ENCODE results near the gene TTBK1. TPM values are rescaled to one million over a fixed set of nuclear protein-coding genes. Genes with fewer than 3 reads are reported as not detected.

The TTBK1 gene
- total RNA-seq, 1 donor from 2014 or later, result 1.7 TPM

DNA sequence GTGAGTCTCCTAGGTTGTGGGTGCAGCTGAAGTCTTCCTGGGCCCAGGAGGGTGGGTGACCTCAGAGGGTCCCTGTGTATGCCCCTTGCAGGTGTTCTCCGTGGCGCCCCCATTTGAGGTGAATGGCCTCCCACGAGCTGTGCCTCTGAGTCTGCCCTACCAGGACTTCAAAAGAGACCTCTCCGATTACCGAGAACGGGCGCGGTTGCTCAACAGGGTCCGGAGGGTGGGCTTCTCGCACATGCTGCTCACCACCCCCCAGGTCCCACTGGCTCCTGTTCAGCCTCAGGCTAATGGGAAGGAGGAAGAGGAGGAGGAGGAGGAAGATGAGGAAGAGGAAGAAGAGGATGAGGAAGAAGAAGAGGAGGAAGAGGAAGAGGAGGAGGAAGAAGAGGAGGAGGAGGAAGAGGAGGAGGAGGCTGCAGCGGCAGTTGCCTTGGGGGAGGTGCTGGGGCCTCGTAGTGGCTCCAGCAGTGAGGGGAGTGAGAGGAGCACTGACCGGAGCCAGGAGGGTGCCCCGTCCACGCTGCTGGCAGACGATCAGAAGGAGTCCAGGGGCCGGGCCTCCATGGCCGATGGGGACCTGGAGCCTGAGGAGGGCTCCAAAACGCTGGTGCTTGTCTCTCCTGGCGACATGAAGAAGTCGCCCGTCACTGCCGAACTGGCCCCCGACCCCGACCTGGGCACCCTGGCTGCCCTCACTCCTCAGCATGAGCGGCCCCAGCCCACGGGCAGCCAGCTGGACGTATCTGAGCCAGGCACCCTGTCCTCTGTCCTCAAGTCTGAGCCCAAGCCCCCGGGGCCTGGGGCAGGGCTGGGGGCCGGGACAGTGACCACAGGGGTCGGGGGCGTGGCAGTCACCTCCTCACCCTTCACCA is 39.6 kb downstream of the TTBK1 start:
- Histone ChIP-seq H3K4me1 (peaks cover 12% of the 10 kb centered on the region), H3K4me2 (no peak overlapping the region), H3K9me3 (ENCODE audit: low read depth) (no peaks in the 10 kb centered on the region), H3F3A (ENCODE audit: low read depth) (peaks cover 8% of the 10 kb centered on the region), H4K20me1 (ENCODE audit: low read depth) (no peaks in the 10 kb centered on the region), H3K9ac (no peak overlapping the region), H2AFZ (replicated peaks) (no peak overlapping the region), H3K27ac (no peak overlapping the region), H3K79me2 (ENCODE audit: low read depth) (no peaks in the 10 kb centered on the region), H3K4me3 (no peak overlapping the region), H3K36me3 (no peaks in the 10 kb centered on the region), H3K27me3 (peaks cover 24% of the 10 kb centered on the region)
- Mint-ChIP-seq H3K36me3 (peaks cover 2% of the 10 kb centered on the region), H3K27me3 (ENCODE audit: insufficient read depth, low read depth) (peaks cover 11% of the 10 kb centered on the region), H3K4me1 (peaks cover 23% of the 10 kb centered on the region), H3K9me3 (no peaks in the 10 kb centered on the region), H3K27ac (no peak overlapping the region), H3K4me3 (no peak overlapping the region)
- DNase-seq (ENCODE audit: low spot score), result no peak
- TF ChIP-seq, protein P1, sequence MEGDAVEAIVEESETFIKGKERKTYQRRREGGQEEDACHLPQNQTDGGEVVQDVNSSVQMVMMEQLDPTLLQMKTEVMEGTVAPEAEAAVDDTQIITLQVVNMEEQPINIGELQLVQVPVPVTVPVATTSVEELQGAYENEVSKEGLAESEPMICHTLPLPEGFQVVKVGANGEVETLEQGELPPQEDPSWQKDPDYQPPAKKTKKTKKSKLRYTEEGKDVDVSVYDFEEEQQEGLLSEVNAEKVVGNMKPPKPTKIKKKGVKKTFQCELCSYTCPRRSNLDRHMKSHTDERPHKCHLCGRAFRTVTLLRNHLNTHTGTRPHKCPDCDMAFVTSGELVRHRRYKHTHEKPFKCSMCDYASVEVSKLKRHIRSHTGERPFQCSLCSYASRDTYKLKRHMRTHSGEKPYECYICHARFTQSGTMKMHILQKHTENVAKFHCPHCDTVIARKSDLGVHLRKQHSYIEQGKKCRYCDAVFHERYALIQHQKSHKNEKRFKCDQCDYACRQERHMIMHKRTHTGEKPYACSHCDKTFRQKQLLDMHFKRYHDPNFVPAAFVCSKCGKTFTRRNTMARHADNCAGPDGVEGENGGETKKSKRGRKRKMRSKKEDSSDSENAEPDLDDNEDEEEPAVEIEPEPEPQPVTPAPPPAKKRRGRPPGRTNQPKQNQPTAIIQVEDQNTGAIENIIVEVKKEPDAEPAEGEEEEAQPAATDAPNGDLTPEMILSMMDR (IDR thresholded peaks at IDR 0.05), result no peak
- TF ChIP-seq EZH2 (IDR thresholded peaks at IDR 0.05) (no peak), EZH2phosphoT487 (IDR thresholded peaks at IDR 0.05) (no peak)

DNA sequence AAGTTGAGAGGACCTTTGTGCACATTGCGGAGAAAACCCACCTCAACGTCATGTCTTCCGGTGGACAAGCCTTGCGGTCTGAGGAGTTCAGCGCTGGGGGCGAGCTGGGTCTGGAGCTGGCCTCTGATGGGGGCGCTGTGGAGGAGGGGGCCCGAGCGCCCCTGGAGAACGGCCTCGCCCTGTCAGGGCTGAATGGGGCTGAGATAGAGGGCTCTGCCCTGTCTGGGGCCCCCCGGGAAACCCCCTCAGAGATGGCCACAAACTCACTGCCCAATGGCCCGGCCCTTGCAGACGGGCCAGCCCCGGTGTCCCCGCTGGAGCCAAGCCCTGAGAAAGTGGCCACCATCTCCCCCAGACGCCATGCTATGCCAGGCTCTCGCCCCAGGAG is 40.2 kb downstream of the TTBK1 start:
- Histone ChIP-seq H3K4me1 (peaks cover 5% of the 10 kb centered on the region), H3K27me3 (peaks cover 24% of the 10 kb centered on the region), H3K79me2 (ENCODE audit: low read depth) (no peaks in the 10 kb centered on the region), H3K36me3 (no peaks in the 10 kb centered on the region), H3F3A (ENCODE audit: low read depth) (peaks cover 2% of the 10 kb centered on the region), H2AFZ (replicated peaks) (no peak overlapping the region), H3K9me3 (ENCODE audit: low read depth) (no peaks in the 10 kb centered on the region), H4K20me1 (ENCODE audit: low read depth) (no peaks in the 10 kb centered on the region), H3K4me3 (no peak overlapping the region), H3K9ac (no peak overlapping the region), H3K4me2 (no peak overlapping the region), H3K27ac (no peak overlapping the region)
- no peak overlapping the region for H3K4me3 Mint-ChIP-seq
- peaks cover 16% of the 10 kb centered on the region for H3K4me1 Mint-ChIP-seq
- H3K27ac Mint-ChIP-seq, result no peak overlapping the region
- TF ChIP-seq, protein P1 (IDR thresholded peaks at IDR 0.05), result no peak
- TF ChIP-seq EZH2 (IDR thresholded peaks at IDR 0.05) (no peak), EZH2phosphoT487 (IDR thresholded peaks at IDR 0.05) (no peak)
- H3K36me3 Mint-ChIP-seq, result peaks cover 2% of the 10 kb centered on the region
- H3K9me3 Mint-ChIP-seq, result no peaks in the 10 kb centered on the region
- DNase-seq (ENCODE audit: low spot score), result no peak
- H3K27me3 Mint-ChIP-seq (ENCODE audit: insufficient read depth, low read depth), result peaks cover 6% of the 10 kb centered on the region

DNA sequence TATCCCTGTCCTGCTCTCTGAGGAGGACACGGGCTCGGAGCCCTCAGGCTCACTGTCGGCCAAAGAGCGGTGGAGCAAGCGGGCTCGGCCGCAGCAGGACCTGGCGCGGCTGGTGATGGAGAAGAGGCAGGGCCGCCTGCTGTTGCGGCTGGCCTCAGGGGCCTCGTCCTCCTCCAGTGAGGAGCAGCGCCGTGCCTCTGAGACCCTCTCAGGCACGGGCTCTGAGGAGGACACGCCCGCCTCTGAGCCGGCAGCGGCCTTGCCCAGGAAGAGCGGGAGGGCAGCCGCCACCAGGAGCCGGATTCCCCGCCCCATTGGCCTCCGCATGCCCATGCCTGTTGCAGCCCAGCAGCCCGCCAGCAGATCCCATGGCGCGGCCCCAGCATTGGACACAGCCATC is 40.6 kb downstream of the TTBK1 start:
- DNase-seq (ENCODE audit: low spot score), result no peak
- Histone ChIP-seq H3K4me1 (peaks cover 1% of the 10 kb centered on the region), H3K9me3 (ENCODE audit: low read depth) (no peaks in the 10 kb centered on the region), H3K9ac (no peak overlapping the region), H3K27me3 (peaks cover 24% of the 10 kb centered on the region), H2AFZ (replicated peaks) (no peak overlapping the region), H3K4me3 (no peak overlapping the region), H3K4me2 (no peak overlapping the region), H3F3A (ENCODE audit: low read depth) (no peaks in the 10 kb centered on the region), H3K27ac (no peak overlapping the region), H3K36me3 (no peaks in the 10 kb centered on the region), H4K20me1 (ENCODE audit: low read depth) (no peaks in the 10 kb centered on the region), H3K79me2 (ENCODE audit: low read depth) (no peaks in the 10 kb centered on the region)
- Mint-ChIP-seq H3K27me3 (ENCODE audit: insufficient read depth, low read depth) (peaks cover 5% of the 10 kb centered on the region), H3K36me3 (peaks cover 2% of the 10 kb centered on the region), H3K4me3 (no peak overlapping the region), H3K27ac (no peak overlapping the region), H3K4me1 (peaks cover 14% of the 10 kb centered on the region), H3K9me3 (no peaks in the 10 kb centered on the region)
- TF ChIP-seq EZH2phosphoT487 (IDR thresholded peaks at IDR 0.05), result no peak

All from neural progenitor cell (in vitro differentiated cells).